ENCODE results near the gene SOX10. TPM values are rescaled to one million over a fixed set of nuclear protein-coding genes. Genes with fewer than 3 reads are reported as not detected.

The SOX10 gene
- total and polyA plus RNA-seq, 2 of the 13 experiments (the other 11 are each of a cell fraction or from before 2014, with no cell fraction given) = not detected

DNA sequence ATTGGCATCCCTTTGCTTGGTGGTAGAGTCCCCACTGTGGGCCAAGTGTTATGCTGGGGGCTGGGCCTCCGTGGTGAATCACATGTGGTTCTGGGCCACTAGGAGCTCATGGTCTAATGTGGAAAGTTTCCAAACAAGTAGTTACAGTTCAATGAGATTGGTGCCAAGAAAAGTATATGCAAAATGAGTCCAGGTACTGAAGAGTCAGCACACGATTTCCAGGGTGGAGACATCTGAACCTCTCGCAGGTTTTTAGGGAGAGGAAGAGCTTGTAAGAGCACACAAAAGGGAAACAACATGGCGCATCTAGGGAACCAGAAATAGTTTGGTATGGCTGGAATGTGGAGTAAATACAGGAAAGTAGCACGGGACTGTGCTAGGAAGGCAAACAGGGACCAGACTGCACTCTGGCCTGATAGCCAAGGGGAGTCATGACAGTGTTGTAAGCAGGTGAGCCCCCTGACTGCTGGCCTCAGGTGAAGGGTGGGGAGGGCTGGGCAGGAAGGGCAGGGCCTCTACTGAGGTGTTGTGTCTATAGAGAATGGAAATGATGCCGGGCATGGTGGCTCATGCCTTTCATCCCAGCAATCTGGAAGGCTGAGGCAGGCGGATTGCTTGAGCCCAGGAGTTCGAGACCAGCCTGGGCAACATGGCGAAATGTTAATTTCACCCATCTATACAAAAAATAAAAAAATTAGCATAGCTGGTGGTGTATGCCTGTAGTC is 18.3 kb downstream of the SOX10 start (continued):
- TF ChIP-seq, protein P1, sequence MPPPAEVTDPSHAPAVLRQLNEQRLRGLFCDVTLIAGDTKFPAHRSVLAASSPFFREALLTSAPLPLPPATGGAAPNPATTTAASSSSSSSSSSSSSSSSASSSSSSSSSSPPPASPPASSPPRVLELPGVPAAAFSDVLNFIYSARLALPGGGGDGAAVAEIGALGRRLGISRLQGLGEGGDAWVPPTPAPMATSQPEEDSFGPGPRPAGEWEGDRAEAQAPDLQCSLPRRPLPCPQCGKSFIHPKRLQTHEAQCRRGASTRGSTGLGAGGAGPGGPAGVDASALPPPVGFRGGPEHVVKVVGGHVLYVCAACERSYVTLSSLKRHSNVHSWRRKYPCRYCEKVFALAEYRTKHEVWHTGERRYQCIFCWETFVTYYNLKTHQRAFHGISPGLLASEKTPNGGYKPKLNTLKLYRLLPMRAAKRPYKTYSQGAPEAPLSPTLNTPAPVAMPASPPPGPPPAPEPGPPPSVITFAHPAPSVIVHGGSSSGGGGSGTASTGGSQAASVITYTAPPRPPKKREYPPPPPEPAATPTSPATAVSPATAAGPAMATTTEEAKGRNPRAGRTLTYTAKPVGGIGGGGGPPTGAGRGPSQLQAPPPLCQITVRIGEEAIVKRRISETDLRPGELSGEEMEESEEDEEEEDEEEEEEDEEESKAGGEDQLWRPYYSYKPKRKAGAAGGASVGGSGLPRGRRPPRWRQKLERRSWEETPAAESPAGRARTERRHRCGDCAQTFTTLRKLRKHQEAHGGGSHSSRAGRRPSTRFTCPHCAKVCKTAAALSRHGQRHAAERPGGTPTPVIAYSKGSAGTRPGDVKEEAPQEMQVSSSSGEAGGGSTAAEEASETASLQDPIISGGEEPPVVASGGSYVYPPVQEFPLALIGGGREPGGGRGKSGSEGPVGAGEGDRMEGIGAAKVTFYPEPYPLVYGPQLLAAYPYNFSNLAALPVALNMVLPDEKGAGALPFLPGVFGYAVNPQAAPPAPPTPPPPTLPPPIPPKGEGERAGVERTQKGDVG (CRISPR knock-in tag; IDR thresholded peaks at IDR 0.05; ENCODE audit: borderline replicate concordance) = peak; percentile 41; the same call in 1 of the 2 replicates
- TF ChIP-seq MYC (CRISPR knock-in tag; IDR thresholded peaks at IDR 0.05; ENCODE audit: borderline replicate concordance) = no peak
- TF ChIP-seq ZNF432 (CRISPR knock-in tag; IDR thresholded peaks at IDR 0.05; ENCODE audit: borderline replicate concordance) = no peak
- peak; percentile 51 for TF ChIP-seq RARA (CRISPR knock-in tag; IDR thresholded peaks at IDR 0.05)
- TF ChIP-seq, protein P2, sequence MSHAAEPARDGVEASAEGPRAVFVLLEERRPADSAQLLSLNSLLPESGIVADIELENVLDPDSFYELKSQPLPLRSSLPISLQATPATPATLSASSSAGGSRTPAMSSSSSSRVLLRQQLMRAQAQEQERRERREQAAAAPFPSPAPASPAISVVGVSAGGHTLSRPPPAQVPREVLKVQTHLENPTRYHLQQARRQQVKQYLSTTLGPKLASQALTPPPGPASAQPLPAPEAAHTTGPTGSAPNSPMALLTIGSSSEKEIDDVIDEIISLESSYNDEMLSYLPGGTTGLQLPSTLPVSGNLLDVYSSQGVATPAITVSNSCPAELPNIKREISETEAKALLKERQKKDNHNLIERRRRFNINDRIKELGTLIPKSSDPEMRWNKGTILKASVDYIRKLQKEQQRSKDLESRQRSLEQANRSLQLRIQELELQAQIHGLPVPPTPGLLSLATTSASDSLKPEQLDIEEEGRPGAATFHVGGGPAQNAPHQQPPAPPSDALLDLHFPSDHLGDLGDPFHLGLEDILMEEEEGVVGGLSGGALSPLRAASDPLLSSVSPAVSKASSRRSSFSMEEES (CRISPR knock-in tag; IDR thresholded peaks at IDR 0.05) = peak; percentile 70; the same call in 1 of the 2 replicates
- TF ChIP-seq MBNL3 (CRISPR knock-in tag; conservative IDR thresholded peaks at IDR 0.05) = no peak
- peak; percentile 34 for TF ChIP-seq YY1 (IDR thresholded peaks at IDR 0.05; ENCODE audit: insufficient read depth, insufficient replicate concordance, low read depth, low read length)
- TF ChIP-seq KLF12 (CRISPR knock-in tag; IDR thresholded peaks at IDR 0.05; ENCODE audit: borderline replicate concordance) = no peak
- no peak for TF ChIP-seq ZNF24 (IDR thresholded peaks at IDR 0.05)
- TF ChIP-seq ZMYM3 (CRISPR knock-in tag; IDR thresholded peaks at IDR 0.05) = no peak
- TF ChIP-seq, protein P3, sequence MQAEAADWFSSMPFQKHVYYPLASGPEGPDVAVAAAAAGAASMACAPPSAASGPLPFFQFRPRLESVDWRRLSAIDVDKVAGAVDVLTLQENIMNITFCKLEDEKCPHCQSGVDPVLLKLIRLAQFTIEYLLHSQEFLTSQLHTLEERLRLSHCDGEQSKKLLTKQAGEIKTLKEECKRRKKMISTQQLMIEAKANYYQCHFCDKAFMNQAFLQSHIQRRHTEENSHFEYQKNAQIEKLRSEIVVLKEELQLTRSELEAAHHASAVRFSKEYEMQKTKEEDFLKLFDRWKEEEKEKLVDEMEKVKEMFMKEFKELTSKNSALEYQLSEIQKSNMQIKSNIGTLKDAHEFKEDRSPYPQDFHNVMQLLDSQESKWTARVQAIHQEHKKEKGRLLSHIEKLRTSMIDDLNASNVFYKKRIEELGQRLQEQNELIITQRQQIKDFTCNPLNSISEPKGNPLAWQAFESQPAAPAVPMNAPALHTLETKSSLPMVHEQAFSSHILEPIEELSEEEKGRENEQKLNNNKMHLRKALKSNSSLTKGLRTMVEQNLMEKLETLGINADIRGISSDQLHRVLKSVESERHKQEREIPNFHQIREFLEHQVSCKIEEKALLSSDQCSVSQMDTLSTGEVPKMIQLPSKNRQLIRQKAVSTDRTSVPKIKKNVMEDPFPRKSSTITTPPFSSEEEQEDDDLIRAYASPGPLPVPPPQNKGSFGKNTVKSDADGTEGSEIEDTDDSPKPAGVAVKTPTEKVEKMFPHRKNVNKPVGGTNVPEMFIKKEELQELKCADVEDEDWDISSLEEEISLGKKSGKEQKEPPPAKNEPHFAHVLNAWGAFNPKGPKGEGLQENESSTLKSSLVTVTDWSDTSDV (CRISPR knock-in tag; IDR thresholded peaks at IDR 0.05) = no peak
- TF ChIP-seq, protein P4, sequence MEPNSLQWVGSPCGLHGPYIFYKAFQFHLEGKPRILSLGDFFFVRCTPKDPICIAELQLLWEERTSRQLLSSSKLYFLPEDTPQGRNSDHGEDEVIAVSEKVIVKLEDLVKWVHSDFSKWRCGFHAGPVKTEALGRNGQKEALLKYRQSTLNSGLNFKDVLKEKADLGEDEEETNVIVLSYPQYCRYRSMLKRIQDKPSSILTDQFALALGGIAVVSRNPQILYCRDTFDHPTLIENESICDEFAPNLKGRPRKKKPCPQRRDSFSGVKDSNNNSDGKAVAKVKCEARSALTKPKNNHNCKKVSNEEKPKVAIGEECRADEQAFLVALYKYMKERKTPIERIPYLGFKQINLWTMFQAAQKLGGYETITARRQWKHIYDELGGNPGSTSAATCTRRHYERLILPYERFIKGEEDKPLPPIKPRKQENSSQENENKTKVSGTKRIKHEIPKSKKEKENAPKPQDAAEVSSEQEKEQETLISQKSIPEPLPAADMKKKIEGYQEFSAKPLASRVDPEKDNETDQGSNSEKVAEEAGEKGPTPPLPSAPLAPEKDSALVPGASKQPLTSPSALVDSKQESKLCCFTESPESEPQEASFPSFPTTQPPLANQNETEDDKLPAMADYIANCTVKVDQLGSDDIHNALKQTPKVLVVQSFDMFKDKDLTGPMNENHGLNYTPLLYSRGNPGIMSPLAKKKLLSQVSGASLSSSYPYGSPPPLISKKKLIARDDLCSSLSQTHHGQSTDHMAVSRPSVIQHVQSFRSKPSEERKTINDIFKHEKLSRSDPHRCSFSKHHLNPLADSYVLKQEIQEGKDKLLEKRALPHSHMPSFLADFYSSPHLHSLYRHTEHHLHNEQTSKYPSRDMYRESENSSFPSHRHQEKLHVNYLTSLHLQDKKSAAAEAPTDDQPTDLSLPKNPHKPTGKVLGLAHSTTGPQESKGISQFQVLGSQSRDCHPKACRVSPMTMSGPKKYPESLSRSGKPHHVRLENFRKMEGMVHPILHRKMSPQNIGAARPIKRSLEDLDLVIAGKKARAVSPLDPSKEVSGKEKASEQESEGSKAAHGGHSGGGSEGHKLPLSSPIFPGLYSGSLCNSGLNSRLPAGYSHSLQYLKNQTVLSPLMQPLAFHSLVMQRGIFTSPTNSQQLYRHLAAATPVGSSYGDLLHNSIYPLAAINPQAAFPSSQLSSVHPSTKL (CRISPR knock-in tag; IDR thresholded peaks at IDR 0.05) = peak; percentile 45; the same call in 1 of the 2 replicates
- no peak for TF ChIP-seq SAFB2 (CRISPR knock-in tag; IDR thresholded peaks at IDR 0.05; ENCODE audit: borderline replicate concordance, low read depth)
- no peak for TF ChIP-seq SKI (IDR thresholded peaks at IDR 0.05; ENCODE audit: partially characterized antibody)
- no peak for TF ChIP-seq MLLT10 (CRISPR knock-in tag; IDR thresholded peaks at IDR 0.05)
- TF ChIP-seq HNF4A (CRISPR knock-in tag; IDR thresholded peaks at IDR 0.05) = peak; percentile 41

All from HepG2 (cell line).